ENCODE results near the gene FKBP9.
A peak's percentile ranks its signal among the peaks of the same experiment; 100 is the strongest.
"Not testable (repeated sequence)": the region's sequence is repeated elsewhere in the genome, so short reads cannot be mapped to it uniquely, and the experiment has no call there.

Gene FKBP9

GRCh38 chr7:32957326-32958045 is at the start of gene FKBP9:
FKBP9 (plus strand) TSS chr7:32957440; CDS start chr7:32957574, 134 bp downstream.
- peak; percentile 94 for DNase-seq

GRCh38 chr7:32910195-32910594 is 47.0 kb upstream of the FKBP9 start:
- no peak for DNase-seq

GRCh38 chr7:32914184-32914583 is 43.1 kb upstream of the FKBP9 start:
- DNase-seq: no peak

GRCh38 chr7:32915041-32915536 is 42.2 kb upstream of the FKBP9 start:
- no peak for DNase-seq

- DNase-seq: no peak
Observed at GRCh38 chr7:32916006-32916405, 41.2 kb upstream of the FKBP9 start.

GRCh38 chr7:32916994-32917393 is 40.2 kb upstream of the FKBP9 start:
- DNase-seq: not testable (repeated sequence)

- DNase-seq: peak; percentile 35
Observed at GRCh38 chr7:32921896-32922295, 35.3 kb upstream of the FKBP9 start.

- DNase-seq: no peak
Observed at GRCh38 chr7:32928785-32929298, 28.4 kb upstream of the FKBP9 start.

- DNase-seq: no peak
Observed at GRCh38 chr7:32929430-32930143, 27.7 kb upstream of the FKBP9 start.

- DNase-seq: no peak
Observed at GRCh38 chr7:32930378-32930777, 26.9 kb upstream of the FKBP9 start.

- no peak for DNase-seq
Observed at GRCh38 chr7:32935558-32935957, 21.7 kb upstream of the FKBP9 start.

- no peak for DNase-seq
Observed at GRCh38 chr7:32936689-32937088, 20.6 kb upstream of the FKBP9 start.

- peak; percentile 38 for DNase-seq
Observed at GRCh38 chr7:32937344-32938174, 19.7 kb upstream of the FKBP9 start.

GRCh38 chr7:32941181-32941580 is 16.1 kb upstream of the FKBP9 start:
- no peak for DNase-seq

- peak; percentile 7 for DNase-seq
Observed at GRCh38 chr7:32941681-32942414, 15.4 kb upstream of the FKBP9 start.

- peak; percentile 84 for DNase-seq
Observed at GRCh38 chr7:32942415-32943251, 14.6 kb upstream of the FKBP9 start.

GRCh38 chr7:32943252-32944030 is 13.8 kb upstream of the FKBP9 start:
- no peak for DNase-seq

- no peak for DNase-seq
Observed at GRCh38 chr7:32947420-32947983, 9.7 kb upstream of the FKBP9 start.

- no peak for DNase-seq
Observed at GRCh38 chr7:32948202-32948601, 9.0 kb upstream of the FKBP9 start.

GRCh38 chr7:32952876-32953275 is 4.4 kb upstream of the FKBP9 start:
- DNase-seq: no peak

All from fibroblast of skin of right biceps (primary cell).